ENCODE data around the gene CLEC4M.

The CLEC4M gene

DNA sequence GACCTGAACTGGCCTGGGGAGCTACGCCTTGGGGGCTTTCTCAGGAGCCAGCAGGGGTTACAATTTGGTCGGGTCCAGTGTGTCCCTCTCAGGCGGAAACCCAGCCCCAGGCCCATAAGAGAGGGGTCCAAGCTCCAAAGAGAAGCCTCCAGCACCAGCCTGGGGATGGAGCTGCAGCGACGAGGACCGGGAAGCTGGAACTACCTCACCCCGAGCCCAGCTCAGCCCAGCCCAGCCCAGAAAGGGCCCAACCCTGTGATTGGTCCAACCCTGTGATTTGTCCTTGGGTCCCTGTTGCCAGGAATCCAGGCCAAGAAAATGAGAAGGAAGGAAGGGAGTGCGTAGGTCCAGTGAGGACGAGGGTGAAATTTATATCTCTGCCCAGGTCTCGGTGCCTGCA, 24.1 kb downstream of the CLEC4M start:
- TF ChIP-seq, protein P1, sequence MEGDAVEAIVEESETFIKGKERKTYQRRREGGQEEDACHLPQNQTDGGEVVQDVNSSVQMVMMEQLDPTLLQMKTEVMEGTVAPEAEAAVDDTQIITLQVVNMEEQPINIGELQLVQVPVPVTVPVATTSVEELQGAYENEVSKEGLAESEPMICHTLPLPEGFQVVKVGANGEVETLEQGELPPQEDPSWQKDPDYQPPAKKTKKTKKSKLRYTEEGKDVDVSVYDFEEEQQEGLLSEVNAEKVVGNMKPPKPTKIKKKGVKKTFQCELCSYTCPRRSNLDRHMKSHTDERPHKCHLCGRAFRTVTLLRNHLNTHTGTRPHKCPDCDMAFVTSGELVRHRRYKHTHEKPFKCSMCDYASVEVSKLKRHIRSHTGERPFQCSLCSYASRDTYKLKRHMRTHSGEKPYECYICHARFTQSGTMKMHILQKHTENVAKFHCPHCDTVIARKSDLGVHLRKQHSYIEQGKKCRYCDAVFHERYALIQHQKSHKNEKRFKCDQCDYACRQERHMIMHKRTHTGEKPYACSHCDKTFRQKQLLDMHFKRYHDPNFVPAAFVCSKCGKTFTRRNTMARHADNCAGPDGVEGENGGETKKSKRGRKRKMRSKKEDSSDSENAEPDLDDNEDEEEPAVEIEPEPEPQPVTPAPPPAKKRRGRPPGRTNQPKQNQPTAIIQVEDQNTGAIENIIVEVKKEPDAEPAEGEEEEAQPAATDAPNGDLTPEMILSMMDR (IDR thresholded peaks at IDR 0.05; ENCODE audit: control extremely low read depth, extremely low read depth, low read depth, missing control alignments) = no peak
- no peak for DNase-seq (ENCODE audit: extremely low spot score)
- CTCF ChIA-PET = interaction anchor here (0.6 to 1.2 kb wide), 2 partner anchors 13 to 219 kb away, joined by 3 to 6 read pairs; no protein-coding TSS in a partner anchor
- POLR2A ChIA-PET = no interaction called here

DNA sequence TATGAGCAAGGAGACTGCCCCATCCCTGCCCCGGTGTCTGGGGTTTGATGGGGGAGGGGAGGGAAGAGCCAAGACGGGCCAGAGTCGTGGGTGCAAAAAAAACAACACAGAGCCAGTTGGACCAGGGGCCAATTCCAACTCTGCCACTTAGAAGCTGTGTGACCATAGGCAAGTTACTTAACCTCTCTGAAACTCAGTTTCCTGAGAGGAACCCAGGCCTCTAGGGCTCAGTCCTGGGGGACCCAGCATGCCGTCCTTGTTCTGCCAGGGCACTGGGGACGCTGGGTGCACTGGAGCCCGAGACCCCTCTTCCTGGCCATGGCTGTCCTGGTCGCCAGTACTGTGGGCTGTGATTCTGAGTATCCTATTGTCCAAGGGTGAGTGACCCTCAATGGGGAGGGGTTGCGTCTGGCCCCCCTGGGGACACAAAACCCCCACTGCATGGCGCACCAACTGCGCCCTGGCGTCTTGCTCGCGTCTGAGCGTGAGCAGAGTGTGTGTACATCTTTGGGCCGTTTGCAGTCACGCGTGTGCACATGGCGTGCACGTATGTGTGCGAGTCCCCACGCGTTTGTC, 24.6 kb downstream of the CLEC4M start:
- DNase-seq (ENCODE audit: extremely low spot score) = no peak
- POLR2A ChIA-PET = no interaction called here
- CTCF ChIA-PET = interaction anchor here (0.6 to 1.2 kb wide), 2 partner anchors 13 to 219 kb away, joined by 3 to 6 read pairs; no protein-coding TSS in a partner anchor
- TF ChIP-seq, protein P1 (IDR thresholded peaks at IDR 0.05; ENCODE audit: control extremely low read depth, extremely low read depth, low read depth, missing control alignments) = no peak

DNA sequence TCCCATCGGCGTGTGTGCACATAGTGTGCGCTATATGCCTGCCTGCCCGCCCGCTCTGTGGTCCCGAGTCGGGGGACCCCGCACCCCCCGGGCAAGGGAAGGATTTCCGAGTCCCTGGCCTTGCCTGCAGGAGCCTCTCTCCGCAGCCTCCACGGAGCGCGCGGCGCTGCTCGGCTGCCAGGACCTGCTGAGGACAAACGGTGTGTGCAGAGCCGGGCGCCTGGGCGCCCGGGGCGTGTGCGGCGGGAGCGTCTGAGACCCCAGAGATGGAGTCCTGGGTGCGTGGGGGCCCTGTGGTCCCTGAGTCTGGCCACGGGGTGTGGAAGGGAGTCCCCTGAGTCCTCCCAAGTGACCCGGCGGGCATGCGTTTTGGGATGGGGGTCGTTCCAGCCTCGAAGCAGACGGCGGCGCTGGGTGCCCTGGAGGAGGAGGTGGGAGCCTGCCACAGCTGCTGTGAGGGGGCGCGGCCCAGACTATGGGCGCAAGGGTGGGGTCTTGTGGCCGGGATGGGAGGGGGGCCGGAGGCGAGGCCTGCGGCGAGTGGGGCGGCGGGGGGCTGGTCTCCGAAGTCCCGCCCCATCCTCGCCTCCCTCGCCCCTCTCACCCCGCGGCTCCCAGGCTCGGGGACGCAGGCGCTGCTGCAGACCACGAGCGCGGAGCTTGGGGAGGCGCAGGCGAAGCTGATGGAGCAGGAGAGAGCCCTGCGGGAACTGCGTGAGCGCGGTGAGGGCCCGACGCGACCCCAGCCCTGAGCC, 25.3 kb downstream of the CLEC4M start:
- TF ChIP-seq, protein P1 (IDR thresholded peaks at IDR 0.05; ENCODE audit: control extremely low read depth, extremely low read depth, low read depth, missing control alignments) = no peak
- ChIA-PET POLR2A (no interaction called here), CTCF (no interaction called here)
- DNase-seq (ENCODE audit: extremely low spot score) = no peak

DNA sequence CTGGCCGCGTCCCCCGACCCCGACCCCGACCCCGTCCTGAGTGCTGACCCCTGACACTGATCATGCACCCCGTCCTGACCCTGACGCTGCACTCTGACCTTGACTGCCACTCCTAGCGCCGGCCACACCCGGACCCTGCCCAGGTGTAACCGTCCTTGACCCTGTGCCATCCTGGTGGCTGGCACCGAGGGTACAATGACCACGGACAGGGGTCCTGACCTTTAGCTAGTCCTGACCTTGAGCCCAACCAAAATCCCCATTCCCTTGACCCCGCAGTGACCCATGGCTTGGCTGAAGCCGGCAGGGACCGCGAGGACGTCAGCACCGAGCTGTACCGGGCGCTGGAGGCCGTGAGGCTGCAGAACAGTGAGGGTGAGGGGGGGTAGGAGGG, 25.9 kb downstream of the CLEC4M start:
- no peak for DNase-seq (ENCODE audit: extremely low spot score)
- POLR2A ChIA-PET = no interaction called here
- CTCF ChIA-PET = no interaction called here
- TF ChIP-seq, protein P1 (IDR thresholded peaks at IDR 0.05; ENCODE audit: control extremely low read depth, extremely low read depth, low read depth, missing control alignments) = no peak

DNA sequence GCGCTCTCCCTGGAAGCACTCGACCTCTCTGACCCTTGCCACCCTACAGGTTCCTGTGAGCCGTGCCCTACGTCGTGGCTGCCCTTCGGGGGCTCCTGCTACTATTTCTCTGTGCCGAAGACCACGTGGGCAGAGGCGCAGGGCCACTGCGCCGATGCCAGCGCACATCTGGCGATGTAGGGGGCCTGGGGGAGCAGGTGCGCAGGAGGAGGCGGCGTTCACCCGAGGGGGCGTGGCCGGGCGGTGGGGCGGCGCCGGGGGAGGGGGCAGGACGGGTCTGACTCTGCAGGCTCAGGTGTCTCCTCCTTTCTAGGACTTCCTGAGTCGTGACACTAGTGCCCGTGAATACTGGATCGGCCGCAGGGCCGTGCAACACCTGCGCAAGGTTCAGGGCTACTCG, 26.4 kb downstream of the CLEC4M start:
- DNase-seq (ENCODE audit: extremely low spot score) = no peak
- CTCF ChIA-PET = no interaction called here

DNA sequence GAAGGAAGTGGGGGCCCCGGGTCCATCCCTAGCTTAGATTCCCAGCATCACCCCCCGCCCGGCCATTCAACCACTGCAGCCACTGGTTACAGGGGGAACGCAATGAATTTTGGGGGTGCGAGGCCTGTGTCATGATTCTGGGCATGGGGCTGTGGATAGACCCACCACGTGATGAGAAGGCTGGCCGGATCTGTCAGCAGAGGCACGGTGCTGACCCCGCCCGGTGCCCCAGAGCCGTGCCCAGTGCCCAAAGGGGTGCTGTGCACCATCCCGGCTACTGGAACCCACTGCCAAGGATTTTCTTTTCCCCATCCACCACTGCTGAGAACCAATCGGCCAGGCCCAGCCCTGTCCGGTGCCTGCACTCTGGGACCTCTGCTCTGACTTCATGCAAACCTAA, 27.4 kb downstream of the CLEC4M start:
- ChIA-PET CTCF (interaction anchor here (1.3 to 3.3 kb wide), 2 partner anchors 10 to 109 kb away, joined by 4 to 23 read pairs; partner anchors contain the start of gene TRAPPC5), POLR2A (no interaction called here)
- DNase-seq (ENCODE audit: extremely low spot score) = no peak
- TF ChIP-seq, protein P1 (IDR thresholded peaks at IDR 0.05; ENCODE audit: control extremely low read depth, extremely low read depth, low read depth, missing control alignments) = no peak

More for the DNA sequence above, 26.4 kb downstream of the CLEC4M start:
- TF ChIP-seq, protein P1 (IDR thresholded peaks at IDR 0.05; ENCODE audit: control extremely low read depth, extremely low read depth, low read depth, missing control alignments) = no peak
- POLR2A ChIA-PET = no interaction called here

All from GM10248 (cell line).